ENCODE measurements around the gene CEP89. TPM values are rescaled to one million over a fixed set of nuclear protein-coding genes. Genes with fewer than 3 reads are reported as not detected.
"Not testable (repeated sequence)": the region's sequence is repeated elsewhere in the genome, so short reads cannot be mapped to it uniquely, and the experiment has no call there.

Gene CEP89
- total RNA-seq, 4 donors from 2014 or later, result 4.6 to 10.5 (median 8.7) TPM

DNA sequence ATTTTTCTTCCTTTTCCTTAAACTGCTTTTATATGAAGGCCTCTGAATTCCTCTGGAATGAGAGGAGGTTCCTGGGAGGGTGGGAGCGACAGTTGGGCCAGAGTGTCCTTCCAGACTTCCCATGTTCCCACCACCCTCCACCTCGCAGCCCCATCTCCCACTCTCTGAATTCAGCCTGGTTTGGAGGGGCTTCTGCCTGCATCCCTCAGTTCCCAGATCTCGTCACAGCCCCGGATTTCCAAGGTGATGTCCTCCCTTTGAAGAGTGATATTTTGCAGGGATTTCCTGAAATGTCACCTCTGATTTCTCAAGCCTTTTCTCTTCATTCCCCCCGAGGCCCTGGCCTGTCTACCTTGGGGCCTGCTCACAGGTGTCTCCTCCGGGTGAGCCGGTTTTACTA, 85.5 kb downstream of the CEP89 start:
- Histone ChIP-seq H3K9me3 (peaks cover 0 to 6% (median 0%) of the 10 kb centered on the region in 3 donors), H3K4me1 (no peaks in the 10 kb centered on the region), H3K36me3 (peaks cover 0 to 41% (median 0%) of the 10 kb centered on the region in 3 donors), H3K27ac (no peak overlapping the region), H3K27me3 (no peaks in the 10 kb centered on the region), H3K4me3 (no peak overlapping the region)
- intact Hi-C loops (cut with DNase I), result no loop called here
- DNase-seq, result no peak
- TF ChIP-seq POLR2A (IDR thresholded peaks at IDR 0.05) (no peak), CTCF (IDR thresholded peaks at IDR 0.05) (no peak)
- WGBS, 2 donors, result 89 to 90% methylated on average over 7 of the region's 7 CpGs

DNA sequence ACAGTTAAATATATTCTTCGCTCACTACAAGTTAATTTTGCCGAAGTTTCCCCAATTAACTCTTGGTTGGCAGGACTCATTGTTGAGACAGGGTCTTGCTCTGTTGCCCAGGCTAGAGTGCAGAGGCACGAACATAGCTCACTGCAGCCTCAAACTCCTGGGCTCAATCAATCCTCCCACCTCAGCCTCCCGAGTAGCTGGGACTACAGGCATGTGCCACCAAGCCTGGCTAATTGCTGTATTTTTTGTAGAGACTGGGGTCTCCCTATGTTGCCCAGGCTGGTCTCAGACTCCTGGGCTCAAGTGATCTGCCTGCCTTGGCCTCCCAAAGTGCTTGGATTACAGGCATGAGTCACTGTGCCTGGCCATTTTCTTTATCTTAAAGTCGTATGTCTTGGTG, 86.5 kb downstream of the CEP89 start:
- H3K27me3 ChIP-seq; H3K27ac ChIP-seq; H3K4me1 ChIP-seq; DNase-seq; H3K4me3 ChIP-seq; intact Hi-C loops (cut with DNase I); H3K9me3 ChIP-seq: not testable (repeated sequence)
- WGBS, 2 donors, result 90% methylated on average over 5 of the region's 5 CpGs
- H3K36me3 ChIP-seq, result peaks cover 0 to 36% (median 0%) of the 10 kb centered on the region in 3 donors

- Histone ChIP-seq H3K9me3 (no peaks in the 10 kb centered on the region), H3K4me3 (no peak overlapping the region), H3K36me3 (peaks cover 0 to 45% (median 0%) of the 10 kb centered on the region in 3 donors), H3K27ac (no peak overlapping the region), H3K4me1 (no peaks in the 10 kb centered on the region), H3K27me3 (no peaks in the 10 kb centered on the region)
- WGBS, 2 donors, result 80 to 93% methylated on average over 6 to 12 of the region's 12 CpGs
- DNase-seq, result no peak
- intact Hi-C loops (cut with DNase I), result no loop called here
- TF ChIP-seq CTCF (IDR thresholded peaks at IDR 0.05) (no peak), POLR2A (IDR thresholded peaks at IDR 0.05) (no peak)
Measured at GRCh38 chr19:32881766-32882165, 90.0 kb downstream of the CEP89 start.

DNA sequence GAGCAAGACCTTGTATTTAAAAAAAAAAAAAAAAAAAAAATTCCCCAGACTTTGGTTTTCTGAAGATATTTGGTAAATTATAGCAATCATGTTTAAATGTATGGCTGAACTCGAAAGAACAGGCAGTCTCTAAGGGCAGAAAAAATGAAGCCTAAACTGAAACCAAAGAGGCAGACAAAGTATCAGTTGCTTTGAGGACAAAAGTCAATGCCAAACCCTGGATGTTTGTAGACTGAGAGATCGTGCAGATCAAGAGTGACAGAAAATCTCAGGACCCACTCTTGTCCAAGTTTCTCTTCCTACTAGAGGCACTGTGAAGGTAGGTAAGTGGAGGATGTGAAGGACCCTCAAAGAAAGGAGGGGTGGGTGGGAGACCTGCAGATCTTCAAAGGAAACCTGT, 91.1 kb downstream of the CEP89 start:
- H3K27me3 ChIP-seq, result no peaks in the 10 kb centered on the region
- no peaks in the 10 kb centered on the region for H3K4me1 ChIP-seq
- intact Hi-C loops (cut with DNase I), result no loop called here
- TF ChIP-seq CTCF (IDR thresholded peaks at IDR 0.05) (no peak), POLR2A (IDR thresholded peaks at IDR 0.05) (no peak)
- H3K36me3 ChIP-seq, result peaks cover 0 to 45% (median 0%) of the 10 kb centered on the region in 3 donors
- H3K4me3 ChIP-seq, result no peak overlapping the region
- DNase-seq, result no peak
- 87 to 91% methylated on average over 2 of the region's 2 CpGs for WGBS, 2 donors
- H3K27ac ChIP-seq, result no peak overlapping the region
- no peaks in the 10 kb centered on the region for H3K9me3 ChIP-seq

DNA sequence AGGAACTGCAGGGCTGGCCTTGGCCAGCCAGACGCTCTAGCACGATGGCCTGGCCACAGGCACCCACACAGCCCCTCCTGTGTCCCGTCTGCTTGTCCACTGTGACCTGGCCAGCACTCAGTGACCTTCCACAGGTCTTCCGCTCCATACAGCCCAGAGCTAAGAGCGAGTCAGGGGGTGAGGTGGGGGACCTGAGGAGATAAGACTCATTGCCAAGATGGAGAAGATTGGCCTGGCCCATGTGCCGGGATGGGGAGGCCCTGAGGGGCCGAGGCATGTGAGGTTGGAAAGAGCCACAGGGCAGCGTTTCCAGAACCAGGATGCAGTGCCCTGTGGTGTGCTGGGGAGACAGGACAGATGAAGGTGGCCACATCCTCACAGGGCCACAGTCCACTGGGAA, 92.0 kb downstream of the CEP89 start:
- intact Hi-C loops (cut with DNase I), result no loop called here
- no peak overlapping the region for H3K27ac ChIP-seq
- H3K9me3 ChIP-seq, result no peaks in the 10 kb centered on the region
- WGBS, 2 donors, result 69 to 79% methylated on average over 2 to 3 of the region's 8 CpGs
- TF ChIP-seq CTCF (IDR thresholded peaks at IDR 0.05), result no peak
- no peak for TF ChIP-seq POLR2A (IDR thresholded peaks at IDR 0.05)
- no peak overlapping the region for H3K4me3 ChIP-seq
- no peaks in the 10 kb centered on the region for H3K27me3 ChIP-seq
- peaks cover 0 to 45% (median 0%) of the 10 kb centered on the region in 3 donors for H3K36me3 ChIP-seq
- DNase-seq, result no peak
- no peaks in the 10 kb centered on the region for H3K4me1 ChIP-seq

DNA sequence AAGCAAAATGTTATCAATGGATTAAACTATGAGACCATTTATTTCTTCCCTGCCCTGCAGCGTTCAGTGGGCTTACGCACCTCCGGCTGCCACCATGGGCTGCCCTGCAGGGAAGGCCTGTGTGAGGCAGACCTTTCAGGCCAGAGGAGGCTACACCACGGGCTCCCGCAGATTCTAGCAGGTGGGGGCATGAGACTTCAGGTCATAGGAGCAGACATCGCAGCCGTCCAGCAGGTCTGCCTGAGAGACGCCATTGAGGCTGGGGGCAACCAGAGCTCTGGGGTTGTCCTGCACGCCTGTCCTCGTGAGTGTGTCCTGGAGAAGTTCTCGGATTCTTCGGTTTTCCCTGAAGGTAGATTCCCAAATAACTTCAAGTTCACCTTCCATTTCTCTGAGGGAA, 92.8 kb downstream of the CEP89 start:
- H3K36me3 ChIP-seq, result peaks cover 0 to 45% (median 0%) of the 10 kb centered on the region in 3 donors
- DNase-seq, result no peak
- H3K4me3 ChIP-seq, result no peak overlapping the region
- H3K9me3 ChIP-seq, result no peaks in the 10 kb centered on the region
- intact Hi-C loops (cut with DNase I), result no loop called here
- WGBS, 2 donors, result 90 to 95% methylated on average over 11 to 12 of the region's 12 CpGs
- H3K27me3 ChIP-seq, result no peaks in the 10 kb centered on the region
- H3K27ac ChIP-seq, result no peak overlapping the region
- no peaks in the 10 kb centered on the region for H3K4me1 ChIP-seq
- no peak for TF ChIP-seq CTCF (IDR thresholded peaks at IDR 0.05)
- no peak for TF ChIP-seq POLR2A (IDR thresholded peaks at IDR 0.05)
